Osteoblast (primary cell): ENCODE results near the gene TC2N. TPM values are rescaled to one million over a fixed set of nuclear protein-coding genes. Genes with fewer than 3 reads are reported as not detected.

ENCODE experiments used
- DNase-seq: peaks from one replicate; pipeline ENCODE4 v3.0.0; 2011; ENCODE audit warnings: low spot score, mixed read lengths; ENCODE audit not compliant: insufficient read length; ENCODE audit errors: missing footprints
- H2AFZ ChIP-seq: 2 replicates; pipeline ENCODE4 v1.6.0; 2011; ENCODE audit warnings: mild to moderate bottlenecking, low read length
- H3K27ac ChIP-seq: 2 replicates; pipeline ENCODE4 v1.5.1; 2011; ENCODE audit warnings: mild to moderate bottlenecking, low read depth, low read length, moderate library complexity
- H3K27me3 ChIP-seq: 2 replicates; pipeline ENCODE4 v1.6.0; 2012; ENCODE audit warnings: mild to moderate bottlenecking, control low read depth, inconsistent platforms, low read length, moderate library complexity; ENCODE audit not compliant: insufficient read depth
- H3K36me3 ChIP-seq: 2 replicates; pipeline ENCODE4 v1.5.1; 2011; ENCODE audit warnings: mild to moderate bottlenecking, low read length, control low read depth, moderate library complexity; ENCODE audit not compliant: insufficient read depth
- H3K4me1 ChIP-seq: 2 replicates; pipeline ENCODE4 v1.5.1; 2011; ENCODE audit warnings: mild to moderate bottlenecking, low read length, control low read depth, moderate library complexity; ENCODE audit not compliant: insufficient read depth
- H3K4me2 ChIP-seq: 2 replicates; pipeline ENCODE4 v1.6.0; 2011; ENCODE audit warnings: mild to moderate bottlenecking, low read length; ENCODE audit not compliant: insufficient read depth
- H3K4me3 ChIP-seq: fragments of 200-600 bp; sonication (generic); 3 replicates; pipeline ENCODE4 v1.5.1; 2012; ENCODE audit warnings: mild to moderate bottlenecking, low read length, inconsistent platforms; ENCODE audit not compliant: insufficient read depth
- H3K79me2 ChIP-seq: 2 replicates; pipeline ENCODE4 v1.6.0; 2012; ENCODE audit warnings: mild to moderate bottlenecking, low read length, control low read depth, inconsistent platforms; ENCODE audit not compliant: insufficient read depth
- H3K9me3 ChIP-seq: 2 replicates; pipeline ENCODE4 v1.5.1; 2011; ENCODE audit warnings: low read depth, low read length, control low read depth
- H4K20me1 ChIP-seq: 2 replicates; pipeline ENCODE4 v1.6.0; 2012; ENCODE audit warnings: mild to moderate bottlenecking, low read length, control low read depth; ENCODE audit not compliant: insufficient read depth
- total RNA-seq: library from RNA; depleted of rRNA; stranded (reverse); fragments of >200 nt; gene quantifications from 2 replicates; pipeline ENCODE4 v1.2.3, GENCODE V29; 2012
- TF ChIP-seq, protein P1 (sequence below): IDR thresholded peaks from 2 replicates; pipeline ENCODE4 v1.5.1; 2011; ENCODE audit warnings: mild to moderate bottlenecking, low read depth, low read length, moderate library complexity; ENCODE audit errors: extremely low read depth

TC2N gene
- total RNA-seq, 1 donor, result under 0.01 TPM

- no peak overlapping the region for H2AFZ ChIP-seq
- H3K27me3 ChIP-seq, result peaks cover 7% of the 10 kb centered on the region
- no peak overlapping the region for H3K4me3 ChIP-seq
- DNase-seq, result no peak
- TF ChIP-seq, protein P1, sequence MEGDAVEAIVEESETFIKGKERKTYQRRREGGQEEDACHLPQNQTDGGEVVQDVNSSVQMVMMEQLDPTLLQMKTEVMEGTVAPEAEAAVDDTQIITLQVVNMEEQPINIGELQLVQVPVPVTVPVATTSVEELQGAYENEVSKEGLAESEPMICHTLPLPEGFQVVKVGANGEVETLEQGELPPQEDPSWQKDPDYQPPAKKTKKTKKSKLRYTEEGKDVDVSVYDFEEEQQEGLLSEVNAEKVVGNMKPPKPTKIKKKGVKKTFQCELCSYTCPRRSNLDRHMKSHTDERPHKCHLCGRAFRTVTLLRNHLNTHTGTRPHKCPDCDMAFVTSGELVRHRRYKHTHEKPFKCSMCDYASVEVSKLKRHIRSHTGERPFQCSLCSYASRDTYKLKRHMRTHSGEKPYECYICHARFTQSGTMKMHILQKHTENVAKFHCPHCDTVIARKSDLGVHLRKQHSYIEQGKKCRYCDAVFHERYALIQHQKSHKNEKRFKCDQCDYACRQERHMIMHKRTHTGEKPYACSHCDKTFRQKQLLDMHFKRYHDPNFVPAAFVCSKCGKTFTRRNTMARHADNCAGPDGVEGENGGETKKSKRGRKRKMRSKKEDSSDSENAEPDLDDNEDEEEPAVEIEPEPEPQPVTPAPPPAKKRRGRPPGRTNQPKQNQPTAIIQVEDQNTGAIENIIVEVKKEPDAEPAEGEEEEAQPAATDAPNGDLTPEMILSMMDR, result no peak
- H3K9me3 ChIP-seq, result no peaks in the 10 kb centered on the region
- H4K20me1 ChIP-seq, result no peaks in the 10 kb centered on the region
- no peak overlapping the region for H3K27ac ChIP-seq
- H3K36me3 ChIP-seq, result no peaks in the 10 kb centered on the region
- H3K4me1 ChIP-seq, result no peaks in the 10 kb centered on the region
- no peaks in the 10 kb centered on the region for H3K79me2 ChIP-seq
- H3K4me2 ChIP-seq, result no peak overlapping the region
Measured at GRCh38 chr14:91732859-91733477, 134.4 kb downstream of the TC2N start.

GRCh38 chr14:91732439-91732838, 134.9 kb downstream of the TC2N start:
- no peak overlapping the region for H3K4me2 ChIP-seq
- H2AFZ ChIP-seq, result no peak overlapping the region
- TF ChIP-seq, protein P1, result no peak
- no peak overlapping the region for H3K27ac ChIP-seq
- no peak for DNase-seq
- H3K36me3 ChIP-seq, result no peaks in the 10 kb centered on the region
- H3K27me3 ChIP-seq, result peaks cover 7% of the 10 kb centered on the region
- no peaks in the 10 kb centered on the region for H3K9me3 ChIP-seq
- no peaks in the 10 kb centered on the region for H4K20me1 ChIP-seq
- no peak overlapping the region for H3K4me3 ChIP-seq
- no peaks in the 10 kb centered on the region for H3K79me2 ChIP-seq
- peaks cover 5% of the 10 kb centered on the region for H3K4me1 ChIP-seq

DNA sequence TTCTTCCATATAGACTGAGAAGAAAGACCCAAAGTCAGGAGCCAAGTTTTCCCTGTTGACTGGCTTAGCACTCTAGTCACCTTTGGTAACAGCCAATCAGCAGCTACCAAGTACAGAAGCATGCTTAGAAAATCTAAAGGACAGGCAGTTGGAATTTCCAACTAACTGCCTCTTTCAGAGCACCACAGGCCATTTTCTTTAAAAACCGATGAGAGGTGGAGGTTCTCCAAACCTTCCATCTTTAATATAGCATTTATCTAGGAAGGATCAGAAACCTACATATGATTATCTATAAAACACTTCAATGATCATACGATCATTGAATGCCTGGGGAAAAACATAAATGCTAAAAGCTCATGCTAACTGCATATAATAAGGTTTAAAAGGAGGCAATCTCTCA, 135.3 kb downstream of the TC2N start, which contains the start of gene CATSPERB:
TSS of gene CATSPERB (minus strand) at position 101 of the 400 bp plus-strand sequence. CDS start 2,607 bp downstream, outside the sequence.
- Histone ChIP-seq H4K20me1 (no peaks in the 10 kb centered on the region), H3K4me3 (no peak within 1 kb of the TSS), H3K4me2 (no peak within 1 kb of the TSS), H3K36me3 (no peaks in the 10 kb centered on the region), H2AFZ (no peak within 1 kb of the TSS), H3K4me1 (peaks cover 9% of the 10 kb centered on the region), H3K79me2 (no peaks in the 10 kb centered on the region), H3K27ac (no peak within 1 kb of the TSS), H3K27me3 (peaks cover 7% of the 10 kb centered on the region), H3K9me3 (no peaks in the 10 kb centered on the region)
- DNase-seq, result no peak
- TF ChIP-seq, protein P1, result no peak

GRCh38 chr14:91731018-91731417, 136.3 kb downstream of the TC2N start:
- Histone ChIP-seq H3K4me2 (no peak overlapping the region), H3K4me1 (peaks cover 14% of the 10 kb centered on the region), H3K9me3 (no peaks in the 10 kb centered on the region), H4K20me1 (no peaks in the 10 kb centered on the region), H3K27me3 (peaks cover 7% of the 10 kb centered on the region), H2AFZ (no peak overlapping the region), H3K4me3 (no peak overlapping the region), H3K36me3 (no peaks in the 10 kb centered on the region), H3K27ac (no peak overlapping the region), H3K79me2 (no peaks in the 10 kb centered on the region)
- DNase-seq, result no peak
- TF ChIP-seq, protein P1, result no peak
